ENCODE data around the gene PBX1. TPM values are rescaled to one million over a fixed set of nuclear protein-coding genes. Genes with fewer than 3 reads are reported as not detected.

The PBX1 gene
- polyA plus RNA-seq, 1 donor (not counting 4 experiments of a cell fraction or from before 2014, with no cell fraction given), result 2.2 TPM

- no peak for FAIRE-seq
Observed at GRCh38 chr1:164838786-164839185, 279.8 kb downstream of the PBX1 start.

DNA sequence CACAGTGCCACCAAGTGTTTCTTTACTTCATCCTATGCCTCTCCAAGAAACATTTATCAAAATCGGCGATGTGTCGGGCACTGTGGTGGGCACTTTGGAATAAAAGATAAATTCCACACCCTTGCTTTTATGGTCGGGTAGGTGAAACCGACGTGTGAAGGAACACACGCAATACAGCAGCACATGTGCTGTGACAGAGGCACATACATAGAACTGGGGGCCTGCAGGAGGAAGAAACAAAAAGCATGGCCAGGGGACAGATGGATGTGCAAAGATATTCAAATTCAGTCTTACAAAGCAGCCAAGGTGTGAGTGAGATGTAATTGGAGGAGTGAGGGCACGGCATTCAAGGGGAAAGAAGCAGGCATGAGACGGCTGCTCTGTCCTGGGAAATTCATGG, 282.0 kb downstream of the PBX1 start:
- Histone ChIP-seq H3K27me3 (ENCODE audit: control insufficient read depth, extremely low read depth, insufficient read depth, low read length) (no peaks in the 10 kb centered on the region), H3K4me3 (ENCODE audit: control insufficient read depth in 2 of 3, extremely low read depth in 1 of 3, insufficient read depth in 2 of 3, low read depth in 1 of 3, low read length in 3 of 3) (no peak overlapping the region), H3K36me3 (ENCODE audit: control insufficient read depth in 2 of 2, extremely low read depth in 1 of 2, insufficient read depth in 2 of 2, low read length in 2 of 2) (no peaks in the 10 kb centered on the region), H3K27ac (ENCODE audit: control insufficient read depth, insufficient read depth, low read length) (no peak overlapping the region), H2AFZ (ENCODE audit: control insufficient read depth, low read length) (no peak overlapping the region), H3K79me2 (ENCODE audit: control insufficient read depth, insufficient read depth, low read length) (no peaks in the 10 kb centered on the region), H3K4me2 (ENCODE audit: control insufficient read depth, extremely low read depth, insufficient read depth, low read depth, low read length) (no peak overlapping the region), H4K20me1 (ENCODE audit: control insufficient read depth, extremely low read depth, insufficient read depth, low read length) (no peaks in the 10 kb centered on the region), H3K4me1 (ENCODE audit: control insufficient read depth, extremely low read depth, insufficient read depth, low read length) (peaks cover 2% of the 10 kb centered on the region), H3K9me1 (ENCODE audit: control insufficient read depth, extremely low read depth, insufficient read depth, low read length) (no peaks in the 10 kb centered on the region), H3K9me3 (ENCODE audit: control insufficient read depth, low read depth, low read length) (no peaks in the 10 kb centered on the region), H3K9ac (ENCODE audit: control insufficient read depth, extremely low read depth, insufficient read depth, low read length) (no peak overlapping the region)
- no peak for DNase-seq (ENCODE audit: low read depth, low spot score)
- TF ChIP-seq CTCF (optimal IDR thresholded peaks at IDR 0.05 in 1 of 3, IDR thresholded peaks at IDR 0.05 in 1 of 3, conservative IDR thresholded peaks at IDR 0.05 in 1 of 3; ENCODE audit: extremely low read depth in 1 of 3, insufficient read depth in 2 of 3, low read length in 3 of 3) (no peak), EZH2 (IDR thresholded peaks at IDR 0.05; ENCODE audit: low read length) (no peak)
- dilution Hi-C loops (cut with MboI; ENCODE audit: extremely low pct_ligation_motif_present, low sequenced_read_pairs), result no loop called here
- no peak for FAIRE-seq

More at GRCh38 chr1:164838786-164839185, 279.8 kb downstream of the PBX1 start:
- H3K4me3 ChIP-seq (ENCODE audit: control insufficient read depth in 2 of 3, extremely low read depth in 1 of 3, insufficient read depth in 2 of 3, low read depth in 1 of 3, low read length in 3 of 3), result no peak overlapping the region
- no peak for TF ChIP-seq CTCF (optimal IDR thresholded peaks at IDR 0.05 in 1 of 3, IDR thresholded peaks at IDR 0.05 in 1 of 3, conservative IDR thresholded peaks at IDR 0.05 in 1 of 3; ENCODE audit: extremely low read depth in 1 of 3, insufficient read depth in 2 of 3, low read length in 3 of 3)
- H3K9me3 ChIP-seq (ENCODE audit: control insufficient read depth, low read depth, low read length), result no peaks in the 10 kb centered on the region
- no peak for DNase-seq (ENCODE audit: low read depth, low spot score)
- dilution Hi-C loops (cut with MboI; ENCODE audit: extremely low pct_ligation_motif_present, low sequenced_read_pairs), result no loop called here
- no peak overlapping the region for H3K4me2 ChIP-seq (ENCODE audit: control insufficient read depth, extremely low read depth, insufficient read depth, low read depth, low read length)
- H3K36me3 ChIP-seq (ENCODE audit: control insufficient read depth in 2 of 2, extremely low read depth in 1 of 2, insufficient read depth in 2 of 2, low read length in 2 of 2), result no peaks in the 10 kb centered on the region
- H3K27me3 ChIP-seq (ENCODE audit: control insufficient read depth, extremely low read depth, insufficient read depth, low read length), result no peaks in the 10 kb centered on the region
- H4K20me1 ChIP-seq (ENCODE audit: control insufficient read depth, extremely low read depth, insufficient read depth, low read length), result no peaks in the 10 kb centered on the region
- H3K27ac ChIP-seq (ENCODE audit: control insufficient read depth, insufficient read depth, low read length), result no peak overlapping the region
- peaks cover 2% of the 10 kb centered on the region for H3K4me1 ChIP-seq (ENCODE audit: control insufficient read depth, extremely low read depth, insufficient read depth, low read length)
- H3K79me2 ChIP-seq (ENCODE audit: control insufficient read depth, insufficient read depth, low read length), result no peaks in the 10 kb centered on the region
- H3K9ac ChIP-seq (ENCODE audit: control insufficient read depth, extremely low read depth, insufficient read depth, low read length), result no peak overlapping the region
- no peak overlapping the region for H2AFZ ChIP-seq (ENCODE audit: control insufficient read depth, low read length)
- no peaks in the 10 kb centered on the region for H3K9me1 ChIP-seq (ENCODE audit: control insufficient read depth, extremely low read depth, insufficient read depth, low read length)
